ENCODE measurements around the gene FER.

FER gene

GRCh38 chr5:108711898-108712297 is 35.8 kb upstream of the FER start:
- no peak overlapping the region for H3K23ac ChIP-seq (ENCODE audit: low read length)

DNA sequence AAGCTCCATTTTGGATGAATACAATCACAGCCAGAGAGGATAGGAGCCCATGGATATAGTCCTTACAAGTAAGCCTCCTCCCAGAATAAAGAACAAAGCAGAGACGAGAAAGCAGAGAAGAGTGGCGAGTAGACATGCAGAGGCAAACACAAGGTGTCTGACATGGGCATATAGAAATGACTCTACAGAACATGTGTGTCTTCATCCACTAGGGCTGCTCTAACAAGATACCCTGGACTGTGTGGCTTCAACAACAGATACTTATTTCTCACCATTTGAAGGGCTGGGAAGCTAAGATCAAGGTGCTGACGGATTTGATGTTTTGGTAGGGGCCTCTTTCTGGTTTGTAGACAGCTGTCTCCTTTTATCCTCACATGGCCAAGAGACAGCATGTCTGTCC is 32.3 kb upstream of the FER start:
- H4K5ac ChIP-seq (ENCODE audit: low read length): no peak overlapping the region
- no peak for DNase-seq

More at GRCh38 chr5:108711898-108712297, 35.8 kb upstream of the FER start:
- Histone ChIP-seq H3K4ac (ENCODE audit: low read depth, low read length) (no peak overlapping the region), H3K79me1 (ENCODE audit: low read length) (no peaks in the 10 kb centered on the region), H3K4me3 (ENCODE audit: low read length) (no peak overlapping the region), H3K79me2 (ENCODE audit: control insufficient read depth, insufficient read depth, low read length) (no peaks in the 10 kb centered on the region), H3K27me3 (ENCODE audit: insufficient read depth, low read length, poor library complexity) (no peaks in the 10 kb centered on the region), H3K9ac (ENCODE audit: low read length) (no peak overlapping the region), H2BK5ac (ENCODE audit: low read length) (no peak overlapping the region), H2AK5ac (ENCODE audit: low read length) (no peak overlapping the region), H2BK15ac (replicated peaks; ENCODE audit: low read depth) (no peak overlapping the region), H3K56ac (ENCODE audit: low read length) (no peak overlapping the region), H4K8ac (ENCODE audit: low read depth, low read length) (no peak overlapping the region), H3K4me1 (ENCODE audit: control insufficient read depth, low read depth, low read length) (no peaks in the 10 kb centered on the region), H3K27ac (ENCODE audit: low read depth, low read length) (no peak overlapping the region), H3K36me3 (ENCODE audit: control insufficient read depth, insufficient read depth, low read length) (no peaks in the 10 kb centered on the region), H3K4me2 (ENCODE audit: low read length) (no peak overlapping the region), H3K18ac (ENCODE audit: low read length) (no peak overlapping the region), H2BK120ac (ENCODE audit: low read depth, low read length) (no peak overlapping the region), H4K5ac (ENCODE audit: low read length) (no peak overlapping the region)
- DNase-seq: no peak
- no CpG with 5 or more reads among the region's 3 CpGs for WGBS (ENCODE audit: extremely low coverage, insufficient coverage, low lambda C conversion rate)

GRCh38 chr5:108720391-108720790 is 27.3 kb upstream of the FER start:
- Histone ChIP-seq H3K18ac (ENCODE audit: low read length) (no peak overlapping the region), H3K56ac (ENCODE audit: low read length) (no peak overlapping the region), H3K79me1 (ENCODE audit: low read length) (no peaks in the 10 kb centered on the region), H3K4me2 (ENCODE audit: low read length) (no peak overlapping the region), H3K36me3 (ENCODE audit: control insufficient read depth, insufficient read depth, low read length) (no peaks in the 10 kb centered on the region), H3K4ac (ENCODE audit: low read depth, low read length) (no peak overlapping the region), H3K79me2 (ENCODE audit: control insufficient read depth, insufficient read depth, low read length) (no peaks in the 10 kb centered on the region), H2AK5ac (ENCODE audit: low read length) (no peak overlapping the region), H3K27me3 (ENCODE audit: insufficient read depth, low read length, poor library complexity) (no peaks in the 10 kb centered on the region), H3K4me3 (ENCODE audit: low read length) (no peak overlapping the region), H4K5ac (ENCODE audit: low read length) (no peak overlapping the region), H3K9ac (ENCODE audit: low read length) (no peak overlapping the region), H2BK120ac (ENCODE audit: low read depth, low read length) (no peak overlapping the region), H3K23ac (ENCODE audit: low read length) (no peak overlapping the region), H3K4me1 (ENCODE audit: control insufficient read depth, low read depth, low read length) (no peaks in the 10 kb centered on the region), H4K8ac (ENCODE audit: low read depth, low read length) (no peak overlapping the region), H2BK15ac (replicated peaks; ENCODE audit: low read depth) (no peak overlapping the region), H2BK5ac (ENCODE audit: low read length) (no peak overlapping the region), H3K27ac (ENCODE audit: low read depth, low read length) (no peak overlapping the region)
- no peak for DNase-seq

More for the DNA sequence above, 32.3 kb upstream of the FER start:
- no peak overlapping the region for H2BK5ac ChIP-seq (ENCODE audit: low read length)
- no peak overlapping the region for H3K23ac ChIP-seq (ENCODE audit: low read length)
- no peaks in the 10 kb centered on the region for H3K79me2 ChIP-seq (ENCODE audit: control insufficient read depth, insufficient read depth, low read length)
- no peak overlapping the region for H3K18ac ChIP-seq (ENCODE audit: low read length)
- no CpG with 5 or more reads among the region's 3 CpGs for WGBS (ENCODE audit: extremely low coverage, insufficient coverage, low lambda C conversion rate)
- H2BK15ac ChIP-seq (replicated peaks; ENCODE audit: low read depth): no peak overlapping the region
- H3K4me2 ChIP-seq (ENCODE audit: low read length): no peak overlapping the region
- no peak overlapping the region for H3K9ac ChIP-seq (ENCODE audit: low read length)
- no peak overlapping the region for H3K4me3 ChIP-seq (ENCODE audit: low read length)
- H2AK5ac ChIP-seq (ENCODE audit: low read length): no peak overlapping the region
- H2BK120ac ChIP-seq (ENCODE audit: low read depth, low read length): no peak overlapping the region
- no peak overlapping the region for H4K8ac ChIP-seq (ENCODE audit: low read depth, low read length)
- no peaks in the 10 kb centered on the region for H3K4me1 ChIP-seq (ENCODE audit: control insufficient read depth, low read depth, low read length)
- no peak overlapping the region for H3K56ac ChIP-seq (ENCODE audit: low read length)
- no peak overlapping the region for H3K4ac ChIP-seq (ENCODE audit: low read depth, low read length)
- H3K27ac ChIP-seq (ENCODE audit: low read depth, low read length): no peak overlapping the region
- H3K36me3 ChIP-seq (ENCODE audit: control insufficient read depth, insufficient read depth, low read length): no peaks in the 10 kb centered on the region
- H3K27me3 ChIP-seq (ENCODE audit: insufficient read depth, low read length, poor library complexity): no peaks in the 10 kb centered on the region
- no peaks in the 10 kb centered on the region for H3K79me1 ChIP-seq (ENCODE audit: low read length)

DNA sequence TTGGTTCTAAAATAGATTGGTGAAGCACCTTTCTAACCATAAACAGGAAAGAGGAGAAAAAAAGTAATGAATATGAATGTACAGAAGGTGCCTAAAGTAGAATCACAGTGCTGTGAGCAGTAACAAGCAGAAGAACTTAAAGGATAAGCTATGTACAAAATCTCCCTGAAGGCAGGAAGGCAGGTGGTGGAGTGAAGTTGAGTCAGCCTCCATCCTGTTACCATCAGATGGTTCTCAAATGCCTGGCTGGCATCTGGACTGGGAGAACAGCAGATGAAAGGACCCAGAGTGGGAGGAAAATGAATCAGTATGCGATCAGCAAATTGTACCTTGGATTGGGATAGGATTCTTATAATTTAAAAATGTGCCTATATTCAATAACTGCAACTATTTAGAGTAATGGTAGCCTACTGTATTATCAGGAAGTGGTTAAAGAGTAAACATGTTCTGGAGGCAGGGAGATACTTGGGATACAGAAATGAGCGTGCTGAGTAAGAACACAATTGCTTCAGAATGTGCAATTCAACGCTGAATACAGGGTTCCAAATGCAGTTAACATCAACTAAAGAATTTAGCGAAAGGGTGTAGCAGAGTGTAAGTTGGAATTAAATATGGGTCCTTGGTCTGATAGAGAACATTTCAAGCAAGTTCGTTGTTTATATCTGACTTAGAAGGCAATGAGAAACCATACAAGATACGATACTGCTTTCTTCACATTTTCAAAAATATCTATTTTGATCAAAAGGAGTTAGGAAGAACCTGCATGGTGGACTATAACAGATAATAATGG is 21.1 kb upstream of the FER start:
- peak overlapping the region; percentile 92 for H3K56ac ChIP-seq (ENCODE audit: low read length)
- no peak overlapping the region for H3K4me3 ChIP-seq (ENCODE audit: low read length)
- no peak overlapping the region for H3K27ac ChIP-seq (ENCODE audit: low read depth, low read length)
- H3K23ac ChIP-seq (ENCODE audit: low read length): no peak overlapping the region
- H4K8ac ChIP-seq (ENCODE audit: low read depth, low read length): no peak overlapping the region
- no peak overlapping the region for H2BK15ac ChIP-seq (replicated peaks; ENCODE audit: low read depth)
- no peak overlapping the region for H2AK5ac ChIP-seq (ENCODE audit: low read length)
- H3K4me2 ChIP-seq (ENCODE audit: low read length): peak overlapping the region; percentile 89
- DNase-seq: no peak
- peaks cover 6% of the 10 kb centered on the region for H3K4me1 ChIP-seq (ENCODE audit: control insufficient read depth, low read depth, low read length)
- H2BK5ac ChIP-seq (ENCODE audit: low read length): no peak overlapping the region
- H3K36me3 ChIP-seq (ENCODE audit: control insufficient read depth, insufficient read depth, low read length): no peaks in the 10 kb centered on the region
- no peaks in the 10 kb centered on the region for H3K79me2 ChIP-seq (ENCODE audit: control insufficient read depth, insufficient read depth, low read length)
- H3K27me3 ChIP-seq (ENCODE audit: insufficient read depth, low read length, poor library complexity): no peaks in the 10 kb centered on the region
- peak overlapping the region; percentile 89 for H3K9ac ChIP-seq (ENCODE audit: low read length)
- H3K79me1 ChIP-seq (ENCODE audit: low read length): no peaks in the 10 kb centered on the region
- H3K4ac ChIP-seq (ENCODE audit: low read depth, low read length): no peak overlapping the region
- no CpG with 5 or more reads among the region's 6 CpGs for WGBS (ENCODE audit: extremely low coverage, insufficient coverage, low lambda C conversion rate)
- no peak overlapping the region for H2BK120ac ChIP-seq (ENCODE audit: low read depth, low read length)
- H4K5ac ChIP-seq (ENCODE audit: low read length): no peak overlapping the region
- no peak overlapping the region for H3K18ac ChIP-seq (ENCODE audit: low read length)

DNA sequence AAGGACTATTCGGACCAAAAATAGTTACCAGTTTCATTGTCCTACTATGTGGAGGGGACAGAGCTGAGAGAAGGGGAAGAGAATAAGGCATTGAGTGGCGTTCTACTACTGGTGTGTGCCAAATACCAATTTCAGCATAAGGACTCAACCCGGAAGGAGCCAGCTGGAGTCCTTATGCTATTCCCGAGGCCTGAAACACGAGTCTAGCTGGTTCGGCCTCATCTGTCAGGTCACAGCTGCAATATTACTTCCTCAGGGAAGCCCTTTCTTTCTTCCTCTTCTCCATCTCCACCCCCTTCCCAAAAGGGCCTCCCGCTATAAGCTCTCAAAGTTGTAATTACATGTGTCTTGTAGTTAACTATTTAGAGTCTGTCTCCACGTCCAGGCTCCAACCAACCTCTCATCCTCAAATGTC is 20.5 kb upstream of the FER start:
- H3K4me2 ChIP-seq (ENCODE audit: low read length): peak overlapping the region; percentile 89
- no peak overlapping the region for H2BK5ac ChIP-seq (ENCODE audit: low read length)
- no peaks in the 10 kb centered on the region for H3K79me2 ChIP-seq (ENCODE audit: control insufficient read depth, insufficient read depth, low read length)
- H3K23ac ChIP-seq (ENCODE audit: low read length): no peak overlapping the region
- peak overlapping the region; percentile 77 for H3K27ac ChIP-seq (ENCODE audit: low read depth, low read length)
- peak overlapping the region; percentile 73 for H3K4me3 ChIP-seq (ENCODE audit: low read length)
- peak overlapping the region; percentile 89 for H3K9ac ChIP-seq (ENCODE audit: low read length)
- H3K36me3 ChIP-seq (ENCODE audit: control insufficient read depth, insufficient read depth, low read length): no peaks in the 10 kb centered on the region
- no CpG with 5 or more reads among the region's 8 CpGs for WGBS (ENCODE audit: extremely low coverage, insufficient coverage, low lambda C conversion rate)
- peaks cover 6% of the 10 kb centered on the region for H3K4me1 ChIP-seq (ENCODE audit: control insufficient read depth, low read depth, low read length)
- H3K79me1 ChIP-seq (ENCODE audit: low read length): no peaks in the 10 kb centered on the region
- DNase-seq: no peak
- no peak overlapping the region for H4K5ac ChIP-seq (ENCODE audit: low read length)
- H3K4ac ChIP-seq (ENCODE audit: low read depth, low read length): no peak overlapping the region
- peak overlapping the region; percentile 92 for H3K56ac ChIP-seq (ENCODE audit: low read length)
- no peak overlapping the region for H2AK5ac ChIP-seq (ENCODE audit: low read length)
- H3K27me3 ChIP-seq (ENCODE audit: insufficient read depth, low read length, poor library complexity): no peaks in the 10 kb centered on the region
- H3K18ac ChIP-seq (ENCODE audit: low read length): no peak overlapping the region
- H2BK15ac ChIP-seq (replicated peaks; ENCODE audit: low read depth): no peak overlapping the region
- H2BK120ac ChIP-seq (ENCODE audit: low read depth, low read length): no peak overlapping the region
- H4K8ac ChIP-seq (ENCODE audit: low read depth, low read length): no peak overlapping the region

Measured in mesendoderm (in vitro differentiated cells).